Stomach (tissue), 4 donors: ENCODE data around the gene MTX1.

Experiments
- EP300 ChIP-seq: sonication (generic); formaldehyde crosslinking; IDR thresholded peaks from one replicate; pipeline ENCODE4 v1.6.1; 2017; ENCODE audit warnings: antibody characterized with exemption
- POLR2A ChIP-seq, 4 donors: fragments of 450-650 bp; IDR thresholded peaks; one replicate each; pipeline ENCODE4 v1.6.1; 2016; ENCODE audit warnings: antibody characterized with exemption in 4 of 4, control low read depth in 2 of 4, mild to moderate bottlenecking in 1 of 4, moderate library complexity in 1 of 4
- POLR2AphosphoS5 ChIP-seq, 3 donors: sonication (generic); formaldehyde crosslinking; IDR thresholded peaks; one replicate each; pipeline ENCODE4 v1.6.1; 2016; ENCODE audit warnings: antibody characterized with exemption in 3 of 3
- TF ChIP-seq, protein P1 (sequence below), 7 experiments: fragments of 450-650 bp in 4 of 7; fragments of 200-600 bp in 3 of 7; sonication (generic) in 3 of 7; IDR thresholded peaks; one replicate each; pipeline ENCODE4 v1.5.1; 2016 to 2019; ENCODE audit warnings: antibody characterized with exemption in 7 of 7, control low read depth in 2 of 7, mild to moderate bottlenecking in 1 of 7

DNA sequence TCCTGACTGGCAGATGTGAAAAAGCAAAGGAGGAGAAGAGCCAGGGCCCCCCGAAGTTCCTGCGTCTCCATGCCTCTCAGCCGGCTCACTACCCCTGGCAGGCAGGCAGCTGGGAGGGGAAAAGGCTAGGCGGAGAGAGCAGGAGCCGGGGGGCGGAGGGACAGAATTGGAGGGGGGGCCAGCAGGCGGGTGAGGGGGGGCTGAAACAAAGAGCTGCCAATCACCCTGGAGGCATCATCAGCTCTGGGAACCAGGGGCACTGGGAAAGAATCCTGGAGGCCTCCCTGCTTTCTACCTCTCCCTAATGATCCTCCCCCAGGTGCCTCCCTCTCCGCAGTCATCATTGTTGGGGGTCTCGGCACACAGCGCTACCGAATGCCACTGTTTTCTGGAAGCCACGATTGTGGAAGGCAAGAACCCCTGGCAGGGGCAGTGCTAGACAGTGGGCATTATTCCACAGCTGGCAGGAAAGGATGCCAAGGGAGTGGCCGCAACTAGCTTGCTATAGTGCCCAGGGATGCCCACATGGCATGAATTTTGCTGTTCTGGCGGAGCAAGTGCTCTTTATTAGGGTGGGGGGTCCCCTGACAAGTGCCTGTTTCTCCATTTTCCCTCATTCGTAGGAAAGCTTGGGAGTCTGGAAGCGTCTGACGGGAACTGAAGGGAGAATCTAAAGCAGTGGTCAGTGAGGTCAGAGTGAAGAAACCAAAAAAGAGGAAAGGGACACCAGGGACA, 522 bp upstream of the MTX1 start, which contains the start of gene THBS3:
- TF ChIP-seq, protein P1, sequence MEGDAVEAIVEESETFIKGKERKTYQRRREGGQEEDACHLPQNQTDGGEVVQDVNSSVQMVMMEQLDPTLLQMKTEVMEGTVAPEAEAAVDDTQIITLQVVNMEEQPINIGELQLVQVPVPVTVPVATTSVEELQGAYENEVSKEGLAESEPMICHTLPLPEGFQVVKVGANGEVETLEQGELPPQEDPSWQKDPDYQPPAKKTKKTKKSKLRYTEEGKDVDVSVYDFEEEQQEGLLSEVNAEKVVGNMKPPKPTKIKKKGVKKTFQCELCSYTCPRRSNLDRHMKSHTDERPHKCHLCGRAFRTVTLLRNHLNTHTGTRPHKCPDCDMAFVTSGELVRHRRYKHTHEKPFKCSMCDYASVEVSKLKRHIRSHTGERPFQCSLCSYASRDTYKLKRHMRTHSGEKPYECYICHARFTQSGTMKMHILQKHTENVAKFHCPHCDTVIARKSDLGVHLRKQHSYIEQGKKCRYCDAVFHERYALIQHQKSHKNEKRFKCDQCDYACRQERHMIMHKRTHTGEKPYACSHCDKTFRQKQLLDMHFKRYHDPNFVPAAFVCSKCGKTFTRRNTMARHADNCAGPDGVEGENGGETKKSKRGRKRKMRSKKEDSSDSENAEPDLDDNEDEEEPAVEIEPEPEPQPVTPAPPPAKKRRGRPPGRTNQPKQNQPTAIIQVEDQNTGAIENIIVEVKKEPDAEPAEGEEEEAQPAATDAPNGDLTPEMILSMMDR (IDR thresholded peaks at IDR 0.05): no peak
- no peak for TF ChIP-seq POLR2A (IDR thresholded peaks at IDR 0.05)
- no peak for TF ChIP-seq EP300
- TF ChIP-seq POLR2AphosphoS5 (IDR thresholded peaks at IDR 0.05): no peak
